Measurements from ENCODE around the gene SOX6.

Gene SOX6

GRCh38 chr11:15918674-15919073 lies 437.7 kb downstream of the SOX6 start:
- TF ChIP-seq CTCF (IDR thresholded peaks at IDR 0.05; ENCODE audit: insufficient read depth, low read depth, low read length, missing control alignments): no peak
- no peak overlapping the region for H3K4me3 ChIP-seq (ENCODE audit: low read length)
- DNase-seq (ENCODE audit: low read depth): no peak

GRCh38 chr11:15918212-15918611 lies 438.1 kb downstream of the SOX6 start:
- DNase-seq (ENCODE audit: low read depth): no peak
- no peak overlapping the region for H3K4me3 ChIP-seq (ENCODE audit: low read length)
- TF ChIP-seq CTCF (IDR thresholded peaks at IDR 0.05; ENCODE audit: insufficient read depth, low read depth, low read length, missing control alignments): no peak
